Lung microvascular endothelial cell (primary cell): ENCODE data around the gene HYAL2. TPM values are rescaled to one million over a fixed set of nuclear protein-coding genes. Genes with fewer than 3 reads are reported as not detected.
A peak's percentile ranks its signal among the peaks of the same experiment; 100 is the strongest.

Experiments
- DNase-seq, 2 donors: peaks; one replicate each; pipeline versions ENCODE4 v3.0.0 to v3.0.0-alpha.2; 2010; ENCODE audit warnings: low read depth in 2 of 2
- total RNA-seq: library from RNA; depleted of rRNA; stranded (reverse); fragments of >200 nt; gene quantifications from 2 replicates; pipeline ENCODE4 v1.2.1, GENCODE V29; 2014

Gene HYAL2
- total RNA-seq, 1 donor from 2014 or later: 600 TPM

- DNase-seq: no peak
Observed at GRCh38 chr3:50330330-50330729, 7.8 kb upstream of the HYAL2 start.

- peak; percentile 98 for DNase-seq
Observed at GRCh38 chr3:50327943-50328691, 5.6 kb upstream of the HYAL2 start, which contains the start of gene TUSC2. Gene TUSC2 (minus strand): TSS chr3:50328223. CDS start chr3:50328099, 124 bp downstream.

DNA sequence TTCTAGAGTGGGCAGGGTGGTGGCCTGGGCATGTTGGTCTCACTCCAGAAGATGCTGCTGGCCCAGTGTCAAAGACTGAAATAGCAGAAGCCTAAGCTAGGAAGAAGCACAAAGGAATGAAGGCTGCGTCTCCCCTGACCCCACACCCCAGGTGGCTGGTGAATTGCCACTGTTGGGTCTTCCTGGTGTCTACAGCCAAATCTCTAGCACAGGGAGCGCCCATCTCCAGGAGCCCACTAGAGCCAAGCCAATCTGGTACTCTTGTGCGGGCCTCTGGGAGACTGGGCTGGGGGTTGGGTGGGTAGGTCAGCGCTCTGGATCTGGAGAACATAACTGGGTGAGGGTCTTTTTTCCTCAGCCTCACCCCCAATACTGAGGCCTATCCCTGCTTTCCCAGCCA, 4.6 kb upstream of the HYAL2 start:
- no peak for DNase-seq

DNA sequence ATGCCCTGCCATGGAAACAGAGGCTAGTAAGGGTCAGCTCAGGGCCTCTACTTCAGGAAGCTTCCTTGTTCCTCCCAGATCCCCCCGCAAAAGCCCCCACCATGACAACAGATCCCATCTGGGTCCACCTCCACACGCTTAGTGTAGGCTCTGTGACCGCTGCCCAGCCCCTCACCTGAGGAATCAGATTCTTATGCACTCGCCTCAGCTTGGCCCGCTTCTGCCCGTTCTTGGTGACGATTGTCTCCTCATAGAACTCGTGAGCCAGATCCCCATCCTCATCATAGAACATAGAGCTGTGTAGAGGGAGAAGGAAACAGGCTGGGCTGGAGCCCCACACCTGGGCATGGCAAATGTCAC, 3.6 kb upstream of the HYAL2 start:
- DNase-seq: no peak

GRCh38 chr3:50325497-50326181, 3.1 kb upstream of the HYAL2 start:
- DNase-seq: no peak

- no peak for DNase-seq
Observed at GRCh38 chr3:50325113-50325480, 2.6 kb upstream of the HYAL2 start.

DNA sequence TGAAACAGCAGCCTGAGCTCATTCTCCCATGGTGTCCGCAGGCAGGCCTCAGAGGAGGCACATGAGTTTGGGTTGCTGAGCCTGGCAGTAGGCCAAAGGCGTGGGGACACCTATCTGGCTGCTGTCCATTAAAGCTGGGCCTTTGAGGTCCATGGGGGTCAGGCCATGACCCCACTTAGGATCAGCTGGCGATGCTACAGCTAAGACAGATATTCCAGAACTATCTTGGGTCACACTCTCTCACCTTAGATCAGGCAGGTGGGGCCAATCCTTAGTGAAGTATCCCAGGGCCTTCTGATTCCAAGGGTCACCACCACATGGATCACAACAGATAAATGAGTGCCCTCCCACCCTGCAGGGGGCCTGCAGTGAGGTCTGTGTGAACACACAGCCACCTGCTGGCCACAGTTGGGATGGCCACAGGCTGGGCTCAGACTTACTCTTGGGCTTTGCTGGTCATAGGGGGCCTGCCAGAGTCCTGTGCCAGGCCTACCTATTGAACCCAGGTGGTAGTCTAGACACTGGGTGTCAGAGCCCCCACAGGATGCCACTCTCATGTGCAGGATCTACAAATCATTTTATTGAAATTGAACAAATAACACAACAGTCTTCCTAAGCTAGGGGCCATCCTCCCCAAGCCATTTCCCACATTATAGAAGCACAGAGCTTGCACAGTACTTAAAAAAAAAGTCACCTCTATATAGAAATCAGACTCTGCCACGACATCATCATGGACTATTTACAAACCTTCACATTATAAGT, 2.0 kb upstream of the HYAL2 start:
- peak; percentile 83 to 93 for DNase-seq

DNA sequence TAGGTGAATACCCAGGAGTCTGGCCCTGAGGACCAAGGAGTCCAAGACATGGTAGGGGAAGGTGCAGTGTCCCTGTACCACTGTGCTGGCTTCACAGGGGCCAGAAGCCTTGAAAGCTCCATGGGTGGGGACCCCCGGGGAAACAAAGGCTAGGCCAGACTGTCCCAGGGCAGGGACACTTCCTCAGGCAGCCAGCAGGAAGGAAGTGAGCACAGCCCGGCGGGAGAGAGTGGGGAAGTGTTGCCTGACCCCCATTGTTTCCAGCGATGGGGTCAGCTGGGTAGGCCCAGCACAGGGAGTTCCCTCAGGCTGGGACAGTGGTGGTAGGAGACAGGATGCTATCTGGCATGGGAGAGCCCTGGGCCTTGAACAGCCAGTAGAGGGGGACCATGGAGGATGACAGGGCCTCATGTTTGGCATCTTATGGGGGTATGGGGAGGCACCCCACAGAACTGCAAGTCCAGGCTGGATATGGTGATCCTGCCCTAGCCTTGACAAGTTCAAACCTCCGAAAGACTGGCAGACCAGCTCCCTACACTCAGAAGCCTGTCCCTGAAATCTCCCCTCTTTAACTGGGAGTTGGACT, 1.2 kb upstream of the HYAL2 start:
- peak; percentile 94 to 97 for DNase-seq

GRCh38 chr3:50323092-50323600, 601 bp upstream of the HYAL2 start:
- DNase-seq: peak; percentile 88 to 97

- DNase-seq: no peak
Observed at GRCh38 chr3:50322115-50322385, 495 bp downstream of the HYAL2 start.

GRCh38 chr3:50321336-50322114, 1.0 kb downstream of the HYAL2 start:
- DNase-seq: peak; percentile 91 to 95

- DNase-seq: peak; percentile 73 to 83
Observed at GRCh38 chr3:50320853-50321335, 1.7 kb downstream of the HYAL2 start.

DNA sequence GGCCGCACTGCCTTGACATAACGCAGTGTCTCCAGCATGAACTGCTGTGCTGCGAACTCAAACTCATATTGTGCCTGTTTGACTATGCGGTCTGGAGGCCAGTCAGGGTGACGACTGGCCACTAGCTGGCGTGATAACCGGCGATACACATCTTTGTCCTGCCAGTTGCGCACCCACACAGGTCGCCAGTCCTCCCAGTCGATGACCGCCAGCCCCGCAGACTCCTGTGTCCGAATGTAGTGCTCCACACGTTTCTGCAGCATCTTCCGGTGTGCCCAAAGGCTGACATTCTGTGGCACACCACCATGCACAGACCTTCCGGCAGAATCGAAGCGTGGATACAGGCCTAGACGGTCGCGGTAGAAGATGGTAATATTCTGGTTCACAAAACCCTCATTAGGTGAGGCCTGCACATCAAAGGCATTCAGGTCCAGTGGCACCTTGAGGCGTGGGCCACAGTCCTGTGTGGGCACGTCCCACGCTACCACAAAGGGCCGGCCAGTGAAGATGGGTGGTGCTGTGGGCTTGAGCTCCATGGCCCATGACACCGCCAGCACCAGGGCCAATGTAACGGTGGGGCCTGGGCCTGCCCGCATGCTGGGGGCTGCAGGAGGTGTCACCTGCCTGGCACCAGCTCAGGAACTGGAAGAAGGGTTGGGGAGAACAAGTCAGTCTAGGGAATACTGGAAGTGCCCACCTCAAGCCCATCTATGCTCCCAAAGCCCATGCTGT, 2.5 kb downstream of the HYAL2 start:
- peak; percentile 66 to 67 for DNase-seq

GRCh38 chr3:50319181-50319893, 3.2 kb downstream of the HYAL2 start:
- peak in 1 of 2 donors; percentile 21 for DNase-seq

- no peak for DNase-seq
Observed at GRCh38 chr3:50318615-50319014, 3.9 kb downstream of the HYAL2 start.

DNA sequence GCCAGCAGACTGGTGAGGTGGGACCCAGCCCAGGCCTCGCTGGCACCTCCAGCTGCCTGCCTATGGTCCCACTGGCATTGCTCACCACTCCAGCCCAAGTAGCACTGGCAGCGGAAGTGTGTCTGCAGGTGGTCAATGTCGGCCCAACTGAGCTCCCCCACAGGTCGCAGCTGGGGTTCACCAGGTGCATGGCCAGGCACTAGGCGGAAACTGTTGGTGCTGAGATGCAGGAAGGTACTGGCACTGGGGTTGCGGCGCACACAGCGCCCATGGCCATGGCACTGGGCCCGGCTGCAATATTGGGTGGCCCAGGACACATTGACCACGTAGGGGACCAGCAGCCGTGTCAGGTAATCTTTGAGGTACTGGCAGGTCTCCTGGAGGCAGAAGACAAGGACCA, 4.4 kb downstream of the HYAL2 start:
- DNase-seq: no peak

GRCh38 chr3:50317300-50317699, 5.2 kb downstream of the HYAL2 start:
- DNase-seq: no peak

GRCh38 chr3:50316657-50317242, 5.8 kb downstream of the HYAL2 start:
- peak in 1 of 2 donors; percentile 85 for DNase-seq

DNA sequence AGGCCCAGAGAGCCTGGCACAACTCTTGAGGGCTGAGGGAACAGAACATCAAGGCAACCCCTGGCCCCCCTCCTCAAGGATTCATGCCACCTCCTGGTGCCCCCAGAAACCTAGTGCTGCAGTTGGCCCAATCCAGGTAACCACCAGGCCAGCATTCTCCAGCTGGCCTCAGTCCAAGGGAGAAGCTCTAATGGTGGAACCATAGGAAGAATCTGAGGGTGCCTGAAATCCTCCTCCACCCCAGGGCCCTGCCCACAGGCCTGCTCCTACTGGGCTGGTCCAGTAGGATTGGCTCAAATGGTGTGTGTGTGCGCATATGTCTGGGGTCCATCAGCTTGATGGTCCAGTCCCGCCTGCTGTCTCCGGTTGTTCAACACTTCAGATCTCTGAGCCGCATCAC, 7.7 kb downstream of the HYAL2 start:
- no peak for DNase-seq
